ENCODE data around the gene CELSR1.

Gene CELSR1

GRCh38 chr22:46442217-46442853 lies 95.1 kb downstream of the CELSR1 start:
- DNase-seq (ENCODE audit: low read depth in 2 of 2) = no peak

- no peak for DNase-seq (ENCODE audit: low read depth in 2 of 2)
These were observed 97.6 kb downstream of the CELSR1 start for GRCh38 chr22:46439576-46440465.

DNA sequence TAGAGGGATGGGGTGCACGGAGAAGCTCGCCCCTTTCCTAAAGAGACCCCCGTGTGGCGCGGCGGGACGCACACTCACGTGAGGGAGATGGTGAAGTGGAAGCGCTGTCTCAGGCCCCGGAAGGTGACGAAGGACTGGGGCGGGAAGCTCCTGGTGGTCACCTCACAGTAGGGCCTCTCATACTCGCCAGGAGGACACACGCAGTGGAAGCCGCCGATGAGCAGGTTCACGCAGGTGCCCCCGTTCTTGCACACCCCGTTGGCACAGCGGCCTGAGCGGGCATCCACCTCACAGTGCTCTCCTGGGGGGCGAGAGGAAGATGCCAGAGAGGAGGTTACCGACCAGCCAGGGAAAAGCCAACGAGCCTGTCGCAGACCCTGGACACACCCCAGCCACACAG lies 98.3 kb downstream of the CELSR1 start:
- no peak for DNase-seq (ENCODE audit: low read depth in 2 of 2)

- no peak for DNase-seq (ENCODE audit: low read depth in 2 of 2)
These were observed 99.6 kb downstream of the CELSR1 start for GRCh38 chr22:46437671-46438440.

DNA sequence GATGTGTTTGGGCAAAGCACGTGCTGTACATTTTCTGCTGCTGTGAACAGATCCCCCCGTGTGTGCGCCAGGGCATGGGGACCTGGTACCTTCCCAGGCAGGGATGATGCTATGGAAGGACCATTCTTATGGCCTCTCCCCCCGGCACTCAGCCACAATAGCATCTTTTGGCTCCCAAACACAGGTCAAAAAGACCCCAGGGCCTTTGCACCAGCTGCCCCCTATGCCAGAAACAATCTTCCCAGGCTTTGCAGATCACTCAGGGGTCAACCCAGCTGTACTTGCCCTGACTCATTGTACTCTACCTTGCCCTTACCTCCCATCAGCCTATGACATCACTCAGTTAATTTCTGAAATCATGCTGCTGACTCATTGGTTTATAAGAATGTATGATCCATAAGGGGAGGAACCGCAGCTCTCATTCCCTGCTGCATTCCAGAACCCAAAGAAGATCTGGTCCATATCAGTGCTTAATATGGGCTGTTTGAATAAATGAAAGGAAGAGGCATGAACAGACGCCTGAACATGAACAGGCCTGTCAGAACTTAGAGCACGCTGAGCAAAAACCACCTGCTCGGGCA lies 100.7 kb downstream of the CELSR1 start:
- DNase-seq (ENCODE audit: low read depth in 2 of 2) = no peak

GRCh38 chr22:46433318-46433717 lies 104.1 kb downstream of the CELSR1 start:
- DNase-seq (ENCODE audit: low read depth in 2 of 2) = no peak

GRCh38 chr22:46432164-46433068 lies 105.0 kb downstream of the CELSR1 start:
- DNase-seq (ENCODE audit: low read depth in 2 of 2) = peak in 1 of 2 donors; percentile 12

DNA sequence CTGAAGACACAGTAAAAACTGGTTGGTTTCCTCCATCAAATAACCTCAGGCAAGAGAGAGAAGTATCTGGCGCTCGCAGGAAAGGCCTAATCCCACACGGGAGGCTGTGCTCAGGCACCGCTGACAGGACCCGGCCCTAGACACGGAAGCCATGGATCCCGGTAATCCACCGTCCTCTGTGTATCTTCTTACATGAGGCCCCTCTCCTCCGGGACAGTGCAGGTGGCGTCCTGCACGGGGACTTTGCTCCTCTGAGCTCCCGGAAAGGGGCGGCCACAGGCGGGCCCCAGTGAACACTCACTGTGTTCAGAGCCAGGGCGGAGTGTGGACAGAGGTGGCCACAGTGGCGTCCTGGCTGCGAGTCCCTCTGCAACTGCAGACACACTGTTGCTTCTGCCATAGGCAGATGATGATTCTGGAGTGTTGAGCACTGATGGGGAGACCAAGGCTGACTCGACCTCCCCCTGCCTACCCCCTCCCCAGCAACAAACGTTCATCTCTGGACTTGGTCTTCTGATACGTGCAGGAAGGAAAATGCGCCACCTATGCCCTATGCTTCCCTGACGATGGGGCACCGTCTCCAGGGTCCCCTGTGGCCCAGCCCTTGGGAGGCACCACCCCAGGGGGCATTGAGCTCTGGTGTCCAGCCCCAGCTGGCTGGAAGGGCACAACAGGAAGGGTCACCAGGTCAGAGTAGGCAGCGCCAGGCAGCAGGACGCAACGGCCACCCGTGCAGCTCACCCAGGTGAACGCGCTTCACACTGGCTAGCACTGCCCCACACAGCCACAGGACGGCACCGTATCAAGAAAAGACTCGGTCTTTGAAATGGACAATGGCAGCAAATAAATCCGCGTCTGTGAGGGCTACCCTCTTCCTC lies 106.2 kb downstream of the CELSR1 start:
- DNase-seq (ENCODE audit: low read depth in 2 of 2) = no peak

DNA sequence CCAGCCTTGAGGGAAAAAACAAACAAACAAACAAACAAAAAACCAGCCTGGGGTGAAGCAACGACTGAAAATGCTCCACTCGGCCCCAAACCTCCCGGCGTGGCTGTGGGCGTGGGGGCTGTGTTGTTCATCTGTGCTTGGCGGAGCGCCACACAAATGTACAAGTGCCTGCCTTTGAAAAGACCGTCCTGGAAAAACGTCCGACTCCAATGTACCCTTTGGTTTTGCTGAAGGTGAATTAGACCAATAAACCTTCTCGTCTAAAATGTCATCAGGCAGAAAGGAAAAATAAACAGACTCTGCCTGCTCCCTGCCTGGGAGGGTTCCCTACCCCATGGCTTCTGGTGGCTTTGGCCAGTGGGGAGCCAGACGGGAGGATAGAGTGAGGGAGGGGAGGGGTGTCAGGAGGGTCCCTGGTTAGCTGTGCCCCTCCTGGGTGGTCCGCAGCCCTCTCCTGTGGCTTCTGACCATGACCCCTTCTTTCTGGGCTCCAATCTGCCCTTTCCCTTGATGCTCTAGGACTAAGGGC lies 108.0 kb downstream of the CELSR1 start:
- no peak for DNase-seq (ENCODE audit: low read depth in 2 of 2)

GRCh38 chr22:46428602-46429324 lies 108.7 kb downstream of the CELSR1 start:
- no peak for DNase-seq (ENCODE audit: low read depth in 2 of 2)

DNA sequence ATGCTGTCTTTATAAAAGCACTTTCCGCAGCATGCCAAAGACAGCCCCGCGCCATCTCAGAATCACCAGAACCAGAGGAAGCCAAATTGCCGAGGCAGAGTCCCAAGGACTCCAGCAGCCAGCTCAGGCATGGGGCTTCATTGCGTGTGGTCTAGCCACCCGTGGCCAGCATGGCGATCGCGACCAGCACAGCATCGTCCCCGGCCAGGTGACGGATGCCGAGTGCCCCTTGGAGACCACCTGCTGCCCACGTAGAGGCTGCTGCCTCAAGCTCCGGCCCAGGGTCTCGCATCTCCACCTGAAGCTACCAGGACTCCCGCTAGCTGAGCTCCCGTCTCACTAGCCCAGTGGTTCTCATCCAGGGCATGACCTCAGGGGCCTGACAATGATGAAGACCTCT lies 109.2 kb downstream of the CELSR1 start:
- no peak for DNase-seq (ENCODE audit: low read depth in 2 of 2)

DNA sequence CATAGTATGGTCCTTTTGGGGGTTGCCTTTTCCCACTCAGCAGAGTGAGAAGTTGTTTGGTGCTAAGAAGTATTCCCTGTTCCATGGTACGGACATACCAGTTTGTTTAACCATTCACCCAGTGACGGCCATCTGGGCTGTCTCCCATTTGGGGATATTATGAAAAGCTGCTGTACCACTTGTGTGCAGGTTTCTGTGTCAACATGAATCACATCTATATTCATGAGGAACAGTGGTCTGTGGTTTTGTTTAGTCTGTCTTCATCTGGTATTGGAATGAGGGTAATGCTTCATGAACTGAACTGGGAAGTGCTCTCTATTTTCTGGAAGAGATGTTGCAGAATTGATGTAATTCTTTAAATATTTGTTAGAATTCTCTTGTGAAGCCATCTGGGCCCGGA lies 112.4 kb downstream of the CELSR1 start:
- DNase-seq (ENCODE audit: low read depth in 2 of 2) = no peak

- no peak for DNase-seq (ENCODE audit: low read depth in 2 of 2)
These were observed 112.9 kb downstream of the CELSR1 start for GRCh38 chr22:46424496-46424895.

DNA sequence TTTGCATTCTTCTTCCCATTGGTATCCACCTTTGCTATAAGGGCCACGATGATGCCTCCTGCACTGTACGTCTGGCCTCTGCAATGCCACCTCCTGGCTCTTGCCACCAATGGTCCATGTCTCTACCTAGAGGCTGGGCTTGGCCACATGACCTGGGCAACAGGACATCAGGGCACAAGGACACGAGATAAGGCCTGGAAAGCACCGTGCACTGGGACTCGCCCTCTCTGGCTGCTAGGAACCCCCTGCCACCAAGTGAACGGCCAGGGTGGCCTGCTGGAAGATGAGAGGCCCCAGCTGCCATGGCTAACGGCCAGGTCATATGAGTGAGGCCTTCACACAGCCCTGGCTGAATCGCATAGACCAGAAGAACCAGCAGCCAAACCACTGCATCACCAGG lies 114.5 kb downstream of the CELSR1 start:
- DNase-seq (ENCODE audit: low read depth in 2 of 2) = no peak

DNA sequence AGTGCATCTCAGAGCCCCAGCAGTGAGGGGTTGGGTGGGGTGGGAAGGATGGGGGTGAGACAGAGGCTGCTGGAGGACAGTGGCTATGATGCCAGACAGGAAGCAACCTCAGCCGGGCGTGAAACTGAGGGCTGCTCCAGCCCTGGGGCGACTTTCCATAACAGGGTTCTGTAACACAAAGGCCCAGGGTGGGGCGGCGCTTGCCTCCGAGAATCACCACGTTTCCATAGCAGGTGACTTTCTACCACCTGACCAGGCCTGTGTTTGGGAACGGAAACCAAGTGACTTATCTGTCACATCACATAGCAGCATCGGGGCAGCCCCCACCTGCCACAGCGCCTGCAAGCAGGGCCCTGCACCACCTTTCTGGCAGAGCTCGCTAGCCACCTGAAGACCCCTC lies 116.2 kb downstream of the CELSR1 start:
- DNase-seq (ENCODE audit: low read depth in 2 of 2) = peak; percentile 9 to 14

- no peak for DNase-seq (ENCODE audit: low read depth in 2 of 2)
These were observed 117.5 kb downstream of the CELSR1 start for GRCh38 chr22:46419754-46420571.

GRCh38 chr22:46418827-46419226 lies 118.6 kb downstream of the CELSR1 start:
- DNase-seq (ENCODE audit: low read depth in 2 of 2) = no peak

- no peak for DNase-seq (ENCODE audit: low read depth in 2 of 2)
These were observed 119.7 kb downstream of the CELSR1 start for GRCh38 chr22:46417769-46418168.

Measured in stimulated activated CD8-positive, alpha-beta memory T cell treated with anti-CD3 and anti-CD28 coated beads, Interleukin-7, amount 100 ng/mL, for 4 hours (primary cell).